Measurements from ENCODE around the gene SHROOM3. TPM values are rescaled to one million over a fixed set of nuclear protein-coding genes. Genes with fewer than 3 reads are reported as not detected.

Gene SHROOM3
- total RNA-seq, 1 experiment from 2014 or later: 27.6 TPM

DNA sequence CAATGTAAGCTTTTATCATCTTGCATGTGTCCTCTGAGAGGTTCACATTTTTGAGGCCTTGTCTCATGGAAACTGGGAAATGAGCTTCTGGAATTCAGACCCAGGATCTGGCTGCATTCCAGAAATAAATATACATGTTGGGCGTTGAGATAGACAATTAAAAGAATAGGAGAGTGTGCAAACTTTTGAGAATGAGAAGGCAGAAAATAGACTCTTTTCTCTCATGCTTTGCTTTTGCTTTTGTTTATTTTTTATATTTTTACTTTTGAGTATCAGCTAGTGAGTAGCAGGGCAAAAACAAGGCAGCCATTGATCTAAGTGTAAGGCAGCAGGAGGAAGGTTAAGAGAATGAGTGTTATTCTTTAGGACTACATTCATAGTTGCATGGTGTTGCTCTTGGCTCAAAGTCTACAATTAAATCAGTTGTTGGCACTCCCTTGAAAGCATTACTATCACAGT, 12.4 kb downstream of the SHROOM3 start:
- TF ChIP-seq, protein P1, sequence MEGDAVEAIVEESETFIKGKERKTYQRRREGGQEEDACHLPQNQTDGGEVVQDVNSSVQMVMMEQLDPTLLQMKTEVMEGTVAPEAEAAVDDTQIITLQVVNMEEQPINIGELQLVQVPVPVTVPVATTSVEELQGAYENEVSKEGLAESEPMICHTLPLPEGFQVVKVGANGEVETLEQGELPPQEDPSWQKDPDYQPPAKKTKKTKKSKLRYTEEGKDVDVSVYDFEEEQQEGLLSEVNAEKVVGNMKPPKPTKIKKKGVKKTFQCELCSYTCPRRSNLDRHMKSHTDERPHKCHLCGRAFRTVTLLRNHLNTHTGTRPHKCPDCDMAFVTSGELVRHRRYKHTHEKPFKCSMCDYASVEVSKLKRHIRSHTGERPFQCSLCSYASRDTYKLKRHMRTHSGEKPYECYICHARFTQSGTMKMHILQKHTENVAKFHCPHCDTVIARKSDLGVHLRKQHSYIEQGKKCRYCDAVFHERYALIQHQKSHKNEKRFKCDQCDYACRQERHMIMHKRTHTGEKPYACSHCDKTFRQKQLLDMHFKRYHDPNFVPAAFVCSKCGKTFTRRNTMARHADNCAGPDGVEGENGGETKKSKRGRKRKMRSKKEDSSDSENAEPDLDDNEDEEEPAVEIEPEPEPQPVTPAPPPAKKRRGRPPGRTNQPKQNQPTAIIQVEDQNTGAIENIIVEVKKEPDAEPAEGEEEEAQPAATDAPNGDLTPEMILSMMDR (conservative IDR thresholded peaks at IDR 0.05): no peak
- Histone ChIP-seq H3K27me3 (ENCODE audit: insufficient read depth, low read length) (no peaks in the 10 kb centered on the region), H4K20me1 (ENCODE audit: control insufficient read depth, insufficient read depth, insufficient read length) (no peaks in the 10 kb centered on the region), H2AFZ (ENCODE audit: low read length) (no peak overlapping the region), H3K4me1 (ENCODE audit: insufficient read depth, low read length) (peaks cover 7% of the 10 kb centered on the region; the same call in 1 of the 2 replicates), H3K4ac (ENCODE audit: low read depth, low read length) (no peak overlapping the region), H3K27ac (ENCODE audit: insufficient read length, low read depth, low read length) (no peak overlapping the region), H3K9me3 (ENCODE audit: control insufficient read depth, low read depth, low read length) (no peaks in the 10 kb centered on the region), H2BK120ac (ENCODE audit: low read depth, low read length, poor library complexity, severe bottlenecking) (no peak overlapping the region), H4K8ac (replicated peaks; ENCODE audit: insufficient read length, low read depth, low read length) (no peak overlapping the region), H3K18ac (ENCODE audit: insufficient read length, low read depth, low read length) (no peak overlapping the region), H3K23me2 (ENCODE audit: insufficient read length, low read depth, low read length, poor library complexity, severe bottlenecking) (no peaks in the 10 kb centered on the region), H3K56ac (ENCODE audit: insufficient read length, low read depth, low read length) (no peak overlapping the region), H2BK15ac (ENCODE audit: low read depth, low read length) (no peak overlapping the region), H3K4me2 (ENCODE audit: insufficient read depth, insufficient read length, low read length) (no peak overlapping the region), H3K79me1 (ENCODE audit: insufficient read depth, low read depth, low read length, poor library complexity, severe bottlenecking) (no peaks in the 10 kb centered on the region), H2BK5ac (ENCODE audit: insufficient read length, low read length) (no peak overlapping the region), H3K79me2 (ENCODE audit: insufficient read depth, low read length) (no peaks in the 10 kb centered on the region), H4K91ac (ENCODE audit: insufficient read length, low read depth, low read length) (no peak overlapping the region), H3K23ac (ENCODE audit: insufficient read length, low read depth, low read length) (no peak overlapping the region), H3T11ph (ENCODE audit: low read length) (no peak overlapping the region), H2BK12ac (ENCODE audit: insufficient read length, low read depth, low read length) (no peak overlapping the region), H2AK5ac (ENCODE audit: insufficient read length, low read length) (no peak overlapping the region), H3K14ac (ENCODE audit: insufficient read depth, low read length) (no peak overlapping the region), H2BK20ac (ENCODE audit: low read depth, low read length, poor library complexity, severe bottlenecking) (no peak overlapping the region), H4K5ac (ENCODE audit: insufficient read length, low read depth, low read length) (no peak overlapping the region), H3K9ac (ENCODE audit: extremely low read depth, insufficient read length, low read length) (no peak overlapping the region)
- H3K36me3 Mint-ChIP-seq (ENCODE audit: insufficient read depth in 1 of 3, low read depth in 3 of 3): no peaks in the 10 kb centered on the region
- no peak for DNase-seq
- no peak overlapping the region for H3K4me3 Mint-ChIP-seq
- H3K27ac Mint-ChIP-seq: no peak overlapping the region
- H3K27me3 Mint-ChIP-seq (ENCODE audit: low read depth): no peaks in the 10 kb centered on the region
- no peaks in the 10 kb centered on the region for H3K9me3 Mint-ChIP-seq
- WGBS (ENCODE audit: extremely low coverage, insufficient read length, low lambda C conversion rate): no CpG with 5 or more reads among the region's 1 CpG
- peaks cover 24 to 26% of the 10 kb centered on the region in 2 experiments for H3K4me1 Mint-ChIP-seq
